Measurements from ENCODE around the gene FAM20C.

DNA sequence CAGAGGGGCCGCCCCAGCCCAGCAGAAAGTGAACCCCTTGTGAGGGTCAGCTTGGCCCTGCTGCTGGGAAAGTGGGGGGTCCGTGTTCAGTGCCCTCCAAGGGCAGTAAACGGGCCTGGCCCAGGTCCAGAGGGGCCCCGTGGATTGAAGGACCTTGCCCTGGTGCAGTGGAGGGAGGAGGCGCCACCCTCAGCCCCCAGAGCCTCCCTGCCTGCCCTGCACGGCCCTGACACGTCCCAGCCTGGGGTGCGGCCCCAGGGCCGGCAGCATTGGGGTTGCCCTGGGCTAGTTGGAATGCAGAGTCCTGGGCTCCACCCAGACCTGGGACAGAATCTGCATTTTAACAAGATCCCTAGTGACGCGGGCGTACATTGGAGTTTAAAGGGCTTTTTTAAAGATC, 54.8 kb downstream of the FAM20C start:
- no peak for TF ChIP-seq POLR2AphosphoS5 (IDR thresholded peaks at IDR 0.05; ENCODE audit: low read depth)
- no peak for TF ChIP-seq GABPA (IDR thresholded peaks at IDR 0.05; ENCODE audit: low read depth)
- TF ChIP-seq, protein P1, sequence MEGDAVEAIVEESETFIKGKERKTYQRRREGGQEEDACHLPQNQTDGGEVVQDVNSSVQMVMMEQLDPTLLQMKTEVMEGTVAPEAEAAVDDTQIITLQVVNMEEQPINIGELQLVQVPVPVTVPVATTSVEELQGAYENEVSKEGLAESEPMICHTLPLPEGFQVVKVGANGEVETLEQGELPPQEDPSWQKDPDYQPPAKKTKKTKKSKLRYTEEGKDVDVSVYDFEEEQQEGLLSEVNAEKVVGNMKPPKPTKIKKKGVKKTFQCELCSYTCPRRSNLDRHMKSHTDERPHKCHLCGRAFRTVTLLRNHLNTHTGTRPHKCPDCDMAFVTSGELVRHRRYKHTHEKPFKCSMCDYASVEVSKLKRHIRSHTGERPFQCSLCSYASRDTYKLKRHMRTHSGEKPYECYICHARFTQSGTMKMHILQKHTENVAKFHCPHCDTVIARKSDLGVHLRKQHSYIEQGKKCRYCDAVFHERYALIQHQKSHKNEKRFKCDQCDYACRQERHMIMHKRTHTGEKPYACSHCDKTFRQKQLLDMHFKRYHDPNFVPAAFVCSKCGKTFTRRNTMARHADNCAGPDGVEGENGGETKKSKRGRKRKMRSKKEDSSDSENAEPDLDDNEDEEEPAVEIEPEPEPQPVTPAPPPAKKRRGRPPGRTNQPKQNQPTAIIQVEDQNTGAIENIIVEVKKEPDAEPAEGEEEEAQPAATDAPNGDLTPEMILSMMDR (IDR thresholded peaks at IDR 0.05; ENCODE audit: insufficient read depth, low read length) = no peak
- TF ChIP-seq, protein P2, sequence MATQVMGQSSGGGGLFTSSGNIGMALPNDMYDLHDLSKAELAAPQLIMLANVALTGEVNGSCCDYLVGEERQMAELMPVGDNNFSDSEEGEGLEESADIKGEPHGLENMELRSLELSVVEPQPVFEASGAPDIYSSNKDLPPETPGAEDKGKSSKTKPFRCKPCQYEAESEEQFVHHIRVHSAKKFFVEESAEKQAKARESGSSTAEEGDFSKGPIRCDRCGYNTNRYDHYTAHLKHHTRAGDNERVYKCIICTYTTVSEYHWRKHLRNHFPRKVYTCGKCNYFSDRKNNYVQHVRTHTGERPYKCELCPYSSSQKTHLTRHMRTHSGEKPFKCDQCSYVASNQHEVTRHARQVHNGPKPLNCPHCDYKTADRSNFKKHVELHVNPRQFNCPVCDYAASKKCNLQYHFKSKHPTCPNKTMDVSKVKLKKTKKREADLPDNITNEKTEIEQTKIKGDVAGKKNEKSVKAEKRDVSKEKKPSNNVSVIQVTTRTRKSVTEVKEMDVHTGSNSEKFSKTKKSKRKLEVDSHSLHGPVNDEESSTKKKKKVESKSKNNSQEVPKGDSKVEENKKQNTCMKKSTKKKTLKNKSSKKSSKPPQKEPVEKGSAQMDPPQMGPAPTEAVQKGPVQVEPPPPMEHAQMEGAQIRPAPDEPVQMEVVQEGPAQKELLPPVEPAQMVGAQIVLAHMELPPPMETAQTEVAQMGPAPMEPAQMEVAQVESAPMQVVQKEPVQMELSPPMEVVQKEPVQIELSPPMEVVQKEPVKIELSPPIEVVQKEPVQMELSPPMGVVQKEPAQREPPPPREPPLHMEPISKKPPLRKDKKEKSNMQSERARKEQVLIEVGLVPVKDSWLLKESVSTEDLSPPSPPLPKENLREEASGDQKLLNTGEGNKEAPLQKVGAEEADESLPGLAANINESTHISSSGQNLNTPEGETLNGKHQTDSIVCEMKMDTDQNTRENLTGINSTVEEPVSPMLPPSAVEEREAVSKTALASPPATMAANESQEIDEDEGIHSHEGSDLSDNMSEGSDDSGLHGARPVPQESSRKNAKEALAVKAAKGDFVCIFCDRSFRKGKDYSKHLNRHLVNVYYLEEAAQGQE (IDR thresholded peaks at IDR 0.05; ENCODE audit: insufficient replicate concordance, low read depth) = no peak

Measured in HL-60 (cell line).